ENCODE measurements around the gene MMP17.

The MMP17 gene

DNA sequence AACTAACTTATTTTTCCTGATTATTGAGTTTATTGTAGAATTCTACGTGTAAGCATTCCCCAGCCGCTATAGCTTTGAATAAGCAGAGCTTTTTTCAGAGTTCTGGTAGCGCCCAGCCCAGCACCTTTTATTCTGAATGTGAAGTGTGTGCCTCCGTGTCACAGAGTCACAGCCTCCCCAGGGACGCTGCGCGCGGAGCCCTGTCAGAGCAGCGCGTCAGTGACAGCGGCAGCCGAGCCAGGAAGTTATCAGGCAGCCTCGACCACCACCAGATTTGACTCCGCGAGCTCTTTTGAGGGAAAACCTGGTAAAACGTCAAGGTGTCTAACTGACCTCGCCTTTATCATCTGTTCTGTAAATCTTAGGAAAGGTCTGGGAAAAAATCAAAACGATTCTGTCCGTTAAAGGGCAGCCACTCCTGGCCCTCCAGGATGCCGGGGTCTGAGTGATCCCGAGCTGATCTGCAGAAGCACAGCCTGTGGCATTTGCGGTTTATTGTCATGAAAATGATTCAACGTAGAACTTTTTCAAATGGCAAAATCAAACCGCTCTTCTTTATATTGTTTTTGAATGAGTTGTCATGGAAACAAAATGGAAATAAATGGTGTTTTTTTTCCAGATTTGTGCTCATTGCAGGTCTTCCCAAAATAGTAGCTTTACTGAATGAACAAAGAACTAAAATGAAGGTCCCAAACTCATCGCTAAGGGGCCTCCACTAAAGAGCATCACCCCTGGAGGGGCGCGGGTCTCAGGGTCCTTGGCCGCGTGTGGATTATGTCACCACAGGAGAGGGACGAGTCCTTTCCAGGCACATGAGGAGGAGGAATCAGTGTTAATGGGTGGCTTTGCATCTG, 43.1 kb upstream of the MMP17 start:
- CTCF ChIA-PET: interaction anchor here (0.7 kb wide), 1 partner anchor 13 kb away, joined by 5 read pairs; no protein-coding TSS in a partner anchor
- Histone ChIP-seq H3K4me1 (ENCODE audit: control insufficient read depth, insufficient read depth, low read length) (peaks cover 7% of the 10 kb centered on the region), H3K27ac (ENCODE audit: extremely low read depth, low read depth, low read length) (no peak overlapping the region), H3K36me3 (ENCODE audit: control insufficient read depth in 2 of 2, insufficient read depth in 1 of 2, low read length in 2 of 2) (peaks cover 11 to 62% of the 10 kb centered on the region in 2 experiments), H3K9me3 (ENCODE audit: control insufficient read depth, insufficient read depth, low read depth, low read length) (no peaks in the 10 kb centered on the region), H3K4me3 (ENCODE audit: low read depth, low read length) (no peak overlapping the region)
- POLR2A ChIA-PET: interaction anchor here (0.6 to 1.0 kb wide), 2 partner anchors 11 to 41 kb away, joined by 3 to 4 read pairs; no protein-coding TSS in a partner anchor
- no peak for TF ChIP-seq ZNF18 (tag by site-specific recombination; IDR thresholded peaks at IDR 0.05)
- TF ChIP-seq, protein P1, sequence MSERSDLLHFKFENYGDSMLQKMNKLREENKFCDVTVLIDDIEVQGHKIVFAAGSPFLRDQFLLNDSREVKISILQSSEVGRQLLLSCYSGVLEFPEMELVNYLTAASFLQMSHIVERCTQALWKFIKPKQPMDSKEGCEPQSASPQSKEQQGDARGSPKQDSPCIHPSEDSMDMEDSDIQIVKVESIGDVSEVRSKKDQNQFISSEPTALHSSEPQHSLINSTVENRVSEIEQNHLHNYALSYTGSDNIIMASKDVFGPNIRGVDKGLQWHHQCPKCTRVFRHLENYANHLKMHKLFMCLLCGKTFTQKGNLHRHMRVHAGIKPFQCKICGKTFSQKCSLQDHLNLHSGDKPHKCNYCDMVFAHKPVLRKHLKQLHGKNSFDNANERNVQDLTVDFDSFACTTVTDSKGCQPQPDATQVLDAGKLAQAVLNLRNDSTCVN (tag by site-specific recombination; optimal IDR thresholded peaks at IDR 0.05): no peak
- TF ChIP-seq ZBTB8A (tag by site-specific recombination; IDR thresholded peaks at IDR 0.05): no peak

DNA sequence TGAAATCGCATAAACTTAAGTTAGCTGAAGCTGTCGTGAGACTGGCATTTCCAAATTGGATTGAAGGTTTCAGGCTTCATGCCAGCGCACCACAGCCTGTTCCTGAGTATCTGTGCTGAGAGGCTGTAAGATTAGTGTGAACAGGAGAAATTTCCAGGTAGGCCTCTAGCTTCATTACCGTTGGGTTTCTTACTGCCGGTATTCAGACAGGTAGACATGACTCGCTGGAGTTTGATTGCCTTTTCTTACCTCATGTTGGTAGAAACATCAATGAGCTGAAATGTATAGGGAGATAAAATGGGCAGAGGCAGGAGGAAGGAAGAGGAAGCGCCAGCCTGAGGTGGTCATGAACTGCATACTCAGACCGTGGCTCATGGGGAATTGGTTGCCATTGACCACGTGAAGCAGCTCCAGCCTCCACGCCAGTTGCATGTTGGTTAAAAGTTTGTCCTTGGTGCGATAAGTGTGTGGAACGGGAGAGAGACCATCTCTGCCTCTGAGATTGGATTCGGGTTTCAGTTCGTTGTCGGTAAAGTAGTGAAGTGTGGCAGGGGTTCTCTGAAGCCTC, 42.3 kb upstream of the MMP17 start:
- ChIA-PET CTCF (no interaction called here), POLR2A (interaction anchor here (0.6 kb wide), 1 partner anchor 10 kb away, joined by 4 read pairs; no protein-coding TSS in a partner anchor)
- Histone ChIP-seq H3K4me1 (ENCODE audit: control insufficient read depth, insufficient read depth, low read length) (peaks cover 7% of the 10 kb centered on the region), H3K36me3 (ENCODE audit: control insufficient read depth in 2 of 2, insufficient read depth in 1 of 2, low read length in 2 of 2) (peaks cover 7 to 61% of the 10 kb centered on the region in 2 experiments), H3K27ac (ENCODE audit: extremely low read depth, low read depth, low read length) (no peak overlapping the region), H3K4me3 (ENCODE audit: low read depth, low read length) (no peak overlapping the region), H3K9me3 (ENCODE audit: control insufficient read depth, insufficient read depth, low read depth, low read length) (no peaks in the 10 kb centered on the region)
- TF ChIP-seq ZNF2 (tag by site-specific recombination; IDR thresholded peaks at IDR 0.05): no peak
- TF ChIP-seq ZNF292 (tag by site-specific recombination; IDR thresholded peaks at IDR 0.05; ENCODE audit: borderline replicate concordance, low read depth): no peak
- TF ChIP-seq PRDM1 (tag by site-specific recombination; IDR thresholded peaks at IDR 0.05): no peak
- TF ChIP-seq ZNF510 (tag by site-specific recombination; IDR thresholded peaks at IDR 0.05; ENCODE audit: insufficient replicate concordance): no peak
- TF ChIP-seq ZNF623 (tag by site-specific recombination; IDR thresholded peaks at IDR 0.05): no peak
- no peak for TF ChIP-seq ZNF529 (tag by site-specific recombination; IDR thresholded peaks at IDR 0.05; ENCODE audit: insufficient replicate concordance)
- no peak for TF ChIP-seq BCL11A (tag by site-specific recombination; IDR thresholded peaks at IDR 0.05; ENCODE audit: low read depth)
- TF ChIP-seq SCRT1 (tag by site-specific recombination; IDR thresholded peaks at IDR 0.05; ENCODE audit: borderline replicate concordance): no peak
- TF ChIP-seq REPIN1 (tag by site-specific recombination; IDR thresholded peaks at IDR 0.05; ENCODE audit: low read depth): no peak
- TF ChIP-seq ZBTB1 (tag by site-specific recombination; IDR thresholded peaks at IDR 0.05): no peak
- TF ChIP-seq ZNF24 (tag by site-specific recombination; IDR thresholded peaks at IDR 0.05): no peak
- TF ChIP-seq, protein P2, sequence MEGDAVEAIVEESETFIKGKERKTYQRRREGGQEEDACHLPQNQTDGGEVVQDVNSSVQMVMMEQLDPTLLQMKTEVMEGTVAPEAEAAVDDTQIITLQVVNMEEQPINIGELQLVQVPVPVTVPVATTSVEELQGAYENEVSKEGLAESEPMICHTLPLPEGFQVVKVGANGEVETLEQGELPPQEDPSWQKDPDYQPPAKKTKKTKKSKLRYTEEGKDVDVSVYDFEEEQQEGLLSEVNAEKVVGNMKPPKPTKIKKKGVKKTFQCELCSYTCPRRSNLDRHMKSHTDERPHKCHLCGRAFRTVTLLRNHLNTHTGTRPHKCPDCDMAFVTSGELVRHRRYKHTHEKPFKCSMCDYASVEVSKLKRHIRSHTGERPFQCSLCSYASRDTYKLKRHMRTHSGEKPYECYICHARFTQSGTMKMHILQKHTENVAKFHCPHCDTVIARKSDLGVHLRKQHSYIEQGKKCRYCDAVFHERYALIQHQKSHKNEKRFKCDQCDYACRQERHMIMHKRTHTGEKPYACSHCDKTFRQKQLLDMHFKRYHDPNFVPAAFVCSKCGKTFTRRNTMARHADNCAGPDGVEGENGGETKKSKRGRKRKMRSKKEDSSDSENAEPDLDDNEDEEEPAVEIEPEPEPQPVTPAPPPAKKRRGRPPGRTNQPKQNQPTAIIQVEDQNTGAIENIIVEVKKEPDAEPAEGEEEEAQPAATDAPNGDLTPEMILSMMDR (tag by site-specific recombination; IDR thresholded peaks at IDR 0.05): no peak
- no peak for TF ChIP-seq ZNF629 (tag by site-specific recombination; IDR thresholded peaks at IDR 0.05)
- TF ChIP-seq ZSCAN23 (tag by site-specific recombination; IDR thresholded peaks at IDR 0.05): no peak
- no peak for TF ChIP-seq ZNF16 (tag by site-specific recombination; IDR thresholded peaks at IDR 0.05; ENCODE audit: low read depth)
- TF ChIP-seq ZNF654 (tag by site-specific recombination; IDR thresholded peaks at IDR 0.05; ENCODE audit: low read depth): no peak
- TF ChIP-seq MZF1 (tag by site-specific recombination; IDR thresholded peaks at IDR 0.05; ENCODE audit: borderline replicate concordance): no peak
- TF ChIP-seq ZNF37A (tag by site-specific recombination; IDR thresholded peaks at IDR 0.05): no peak
- no peak for TF ChIP-seq ZBTB10 (tag by site-specific recombination; IDR thresholded peaks at IDR 0.05)
- TF ChIP-seq ZNF670 (tag by site-specific recombination; IDR thresholded peaks at IDR 0.05; ENCODE audit: low read depth): no peak
